OCI-LY7 (cell line): ENCODE data around the gene TPPP. TPM values are rescaled to one million over a fixed set of nuclear protein-coding genes. Genes with fewer than 3 reads are reported as not detected.

Experiments
- BruUV-seq: library from RNA; stranded (reverse); fragments of 400-500 nt; replicated peaks from 2 replicates; lab custom pipeline; 2021; lab: Mats Ljungman, UMichigan
- CTCF ChIA-PET: fragments of 300-600 bp; sonication (Branson Sonifier 250); formaldehyde crosslinking; loops from one replicate; lab custom pipeline; 2022; ENCODE audit warnings: antibody characterized with exemption; ENCODE audit not compliant: unreplicated experiment; lab: Charles Lee
- POLR2A ChIA-PET: fragments of 300-600 bp; sonication (Branson Sonifier 250); formaldehyde crosslinking; loops from one replicate; lab custom pipeline; 2022; ENCODE audit warnings: antibody characterized with exemption; lab: Charles Lee
- DNase-seq: peaks from one replicate; pipeline ENCODE4 v3.0.0-alpha.2; 2015; ENCODE audit warnings: low spot score
- H2AFZ ChIP-seq: fragments of 200-600 bp; sonication (generic), shearing (Covaris generic); 2 replicates; pipeline ENCODE4 v1.6.1; 2014; ENCODE audit warnings: mild to moderate bottlenecking, antibody characterized with exemption, low read length, moderate library complexity
- H3K27ac ChIP-seq: fragments of 200-600 bp; sonication (generic); 2 replicates; pipeline ENCODE4 v1.5.1; 2014; ENCODE audit warnings: mixed run types, low read depth, mild to moderate bottlenecking, moderate library complexity, low read length, inconsistent platforms; ENCODE audit not compliant: poor library complexity, severe bottlenecking
- H3K36me3 ChIP-seq: fragments of 200-600 bp; sonication (generic); 2 replicates; pipeline ENCODE4 v1.6.1; 2014; ENCODE audit warnings: mild to moderate bottlenecking, antibody characterized with exemption, low read length, moderate library complexity, mixed read lengths; ENCODE audit not compliant: insufficient read depth
- H3K4me1 ChIP-seq: fragments of 200-600 bp; sonication (generic); 2 replicates; pipeline ENCODE4 v1.5.1; 2014; ENCODE audit warnings: mild to moderate bottlenecking, low read length; ENCODE audit not compliant: insufficient read depth, poor library complexity, severe bottlenecking
- H3K4me2 ChIP-seq: fragments of 200-600 bp; sonication (generic); 2 replicates; pipeline ENCODE4 v1.6.1; 2014; ENCODE audit warnings: mild to moderate bottlenecking, low read length
- H3K4me3 ChIP-seq: fragments of 200-600 bp; sonication (generic); 2 replicates; pipeline ENCODE4 v1.5.1; 2014; ENCODE audit warnings: mild to moderate bottlenecking, low read depth, low read length; ENCODE audit not compliant: poor library complexity, severe bottlenecking
- H3K79me2 ChIP-seq: fragments of 200-600 bp; sonication (generic); 2 replicates; pipeline ENCODE4 v1.6.1; 2016; ENCODE audit warnings: low read depth, mild to moderate bottlenecking, low read length, moderate library complexity, mixed read lengths; ENCODE audit not compliant: insufficient read depth
- H3K9me2 ChIP-seq: fragments of 200-600 bp; sonication (generic); 2 replicates; pipeline ENCODE4 v1.6.1; 2016; ENCODE audit warnings: mild to moderate bottlenecking, low read length, mixed read lengths; ENCODE audit not compliant: insufficient read depth
- H3K9me3 ChIP-seq: fragments of 200-600 bp; sonication (generic); 2 replicates; pipeline ENCODE4 v1.6.1; 2014; ENCODE audit warnings: mild to moderate bottlenecking, mixed run types, low read length, mixed read lengths
- H4K20me1 ChIP-seq: fragments of 200-600 bp; sonication (generic); 2 replicates; pipeline ENCODE4 v1.6.1; 2014; ENCODE audit warnings: mild to moderate bottlenecking, antibody characterized with exemption, low read length, moderate library complexity, mixed read lengths; ENCODE audit not compliant: insufficient read depth
- EZH2phosphoT487 ChIP-seq: fragments of 200-600 bp; sonication (generic); IDR thresholded peaks from 2 replicates; pipeline ENCODE4 v1.6.1; 2018; ENCODE audit warnings: low read depth, borderline replicate concordance, mild to moderate bottlenecking, mixed run types, antibody characterized with exemption, low read length, moderate library complexity, mixed read lengths
- intact Hi-C: fragments of 100-400 bp; cut with micrococcal nuclease; formaldehyde crosslinking; loops from one replicate; pipeline ENCODE4 v1.10.0; 2022; ENCODE audit not compliant: unreplicated experiment
- total RNA-seq, 2 experiments: library from RNA; depleted of rRNA in 1 of 2; stranded (reverse); fragments of >200 nt in 1 of 2; shearing (Covaris generic) in 1 of 2; gene quantifications; 2 replicates each; pipeline ENCODE4 v1.2.3, GENCODE V29; 2014 to 2022
- TF ChIP-seq, protein P1 (sequence below): fragments of 200-600 bp; sonication (generic); conservative IDR thresholded peaks from 2 replicates; pipeline ENCODE4 v1.5.1; 2014; ENCODE audit warnings: mild to moderate bottlenecking, antibody characterized with exemption, low read length, moderate library complexity, mixed read lengths

TPPP gene
- total RNA-seq, 2 experiments from 2014 or later, result not detected

DNA sequence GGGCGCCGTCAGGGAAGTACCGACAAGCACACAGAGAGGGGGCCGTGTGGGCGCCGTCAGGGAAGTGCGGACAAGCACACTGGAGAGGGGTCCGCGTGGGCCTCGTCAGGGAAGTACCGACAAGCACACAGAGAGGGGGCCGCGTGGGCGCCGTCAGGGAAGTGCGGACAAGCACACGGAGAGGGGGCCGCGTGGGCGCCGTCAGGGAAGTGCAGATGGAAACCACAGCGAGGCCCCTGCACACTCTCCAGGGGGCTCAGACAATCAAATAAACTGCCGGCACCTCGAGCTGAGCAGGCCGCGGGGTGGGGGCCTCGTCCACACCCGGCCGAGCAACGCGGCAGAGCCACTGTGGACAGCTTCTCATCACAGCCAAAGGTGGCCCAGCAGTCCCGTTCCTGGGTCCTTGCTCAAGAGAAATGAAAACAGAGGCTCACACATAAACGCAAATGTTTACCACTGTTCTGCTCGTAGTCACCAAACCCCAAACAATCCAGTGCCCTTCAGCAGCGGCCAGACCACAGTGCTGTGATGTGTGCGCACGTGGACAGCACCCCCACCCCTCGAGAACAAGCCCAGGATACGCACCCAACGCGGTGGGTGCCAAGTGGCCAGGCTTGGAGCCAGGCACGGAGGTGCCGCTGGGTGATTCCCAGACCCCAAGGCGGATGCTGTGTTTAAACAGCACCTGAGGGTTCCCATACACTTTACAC lies 24.7 kb downstream of the TPPP start:
- CTCF ChIA-PET, result no interaction called here
- POLR2A ChIA-PET, result no interaction called here
- no TSS peak for BruUV-seq
- H3K79me2 ChIP-seq, result no peaks in the 10 kb centered on the region
- no peak overlapping the region for H2AFZ ChIP-seq
- no peak overlapping the region for H3K4me2 ChIP-seq
- no peak overlapping the region for H3K27ac ChIP-seq
- H4K20me1 ChIP-seq, result no peaks in the 10 kb centered on the region
- no peaks in the 10 kb centered on the region for H3K4me1 ChIP-seq
- TF ChIP-seq EZH2phosphoT487, result no peak
- TF ChIP-seq, protein P1, sequence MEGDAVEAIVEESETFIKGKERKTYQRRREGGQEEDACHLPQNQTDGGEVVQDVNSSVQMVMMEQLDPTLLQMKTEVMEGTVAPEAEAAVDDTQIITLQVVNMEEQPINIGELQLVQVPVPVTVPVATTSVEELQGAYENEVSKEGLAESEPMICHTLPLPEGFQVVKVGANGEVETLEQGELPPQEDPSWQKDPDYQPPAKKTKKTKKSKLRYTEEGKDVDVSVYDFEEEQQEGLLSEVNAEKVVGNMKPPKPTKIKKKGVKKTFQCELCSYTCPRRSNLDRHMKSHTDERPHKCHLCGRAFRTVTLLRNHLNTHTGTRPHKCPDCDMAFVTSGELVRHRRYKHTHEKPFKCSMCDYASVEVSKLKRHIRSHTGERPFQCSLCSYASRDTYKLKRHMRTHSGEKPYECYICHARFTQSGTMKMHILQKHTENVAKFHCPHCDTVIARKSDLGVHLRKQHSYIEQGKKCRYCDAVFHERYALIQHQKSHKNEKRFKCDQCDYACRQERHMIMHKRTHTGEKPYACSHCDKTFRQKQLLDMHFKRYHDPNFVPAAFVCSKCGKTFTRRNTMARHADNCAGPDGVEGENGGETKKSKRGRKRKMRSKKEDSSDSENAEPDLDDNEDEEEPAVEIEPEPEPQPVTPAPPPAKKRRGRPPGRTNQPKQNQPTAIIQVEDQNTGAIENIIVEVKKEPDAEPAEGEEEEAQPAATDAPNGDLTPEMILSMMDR, result no peak
- no peak for DNase-seq
- H3K9me3 ChIP-seq, result no peaks in the 10 kb centered on the region
- intact Hi-C loops, result no loop called here
- peaks cover 14% of the 10 kb centered on the region; the same call in 1 of the 2 replicates for H3K36me3 ChIP-seq
- H3K4me3 ChIP-seq, result no peak overlapping the region
- H3K9me2 ChIP-seq, result no peaks in the 10 kb centered on the region

DNA sequence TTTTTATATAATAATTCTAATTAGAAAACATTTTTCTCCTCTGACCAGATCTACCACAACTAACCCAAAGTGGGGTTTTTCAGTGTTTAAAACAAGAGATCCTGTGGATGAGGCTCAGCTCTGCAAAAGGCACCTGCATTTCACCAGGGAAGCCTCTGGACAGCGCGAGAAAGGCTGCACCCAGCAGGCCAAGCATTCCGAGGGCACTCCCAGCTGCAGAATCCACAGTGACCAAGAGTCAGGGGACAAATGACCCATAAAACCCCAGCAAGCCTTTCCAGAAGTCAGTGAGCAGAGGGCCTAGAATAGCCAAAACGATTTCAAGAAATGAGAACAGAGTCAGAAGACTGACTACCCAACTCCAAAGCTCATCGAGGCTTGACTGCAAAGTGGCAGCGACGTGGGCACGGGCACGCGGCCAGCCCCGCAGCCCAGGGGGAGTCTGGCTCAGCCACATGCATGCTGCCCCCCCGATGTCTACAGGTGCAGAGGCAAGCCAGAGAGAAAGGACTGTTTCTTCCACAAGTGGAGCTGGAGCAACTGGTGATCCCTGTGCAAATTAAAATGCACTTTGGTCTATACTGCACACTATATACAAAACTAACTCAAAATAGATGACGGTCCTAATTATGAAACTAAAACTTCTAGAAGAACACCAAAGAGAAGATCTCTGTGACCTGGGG lies 26.2 kb downstream of the TPPP start:
- Histone ChIP-seq H3K79me2 (no peaks in the 10 kb centered on the region), H2AFZ (no peak overlapping the region), H3K4me2 (no peak overlapping the region), H3K27ac (no peak overlapping the region), H3K4me3 (no peak overlapping the region), H3K36me3 (peaks cover 14% of the 10 kb centered on the region; the same call in 1 of the 2 replicates), H3K4me1 (no peaks in the 10 kb centered on the region), H3K9me3 (no peaks in the 10 kb centered on the region), H4K20me1 (no peaks in the 10 kb centered on the region), H3K9me2 (no peaks in the 10 kb centered on the region)
- intact Hi-C loops, result no loop called here
- TF ChIP-seq, protein P1, result no peak
- no peak for TF ChIP-seq EZH2phosphoT487
- no TSS peak for BruUV-seq
- ChIA-PET CTCF (no interaction called here), POLR2A (interaction anchor here (0.6 kb wide), 2 partner anchors 466 to 1035 kb away, joined by 3 read pairs; no protein-coding TSS in a partner anchor)
- no peak for DNase-seq
